ENCODE results near the gene ZNF552.
"Not testable (repeated sequence)": the region's sequence is repeated elsewhere in the genome, so short reads cannot be mapped to it uniquely, and the experiment has no call there.

ZNF552 gene

GRCh38 chr19:57814505-57815246, at the start of gene ZNF552:
ZNF552 (minus strand) TSS chr19:57814913; CDS start chr19:57814743, 170 bp downstream.
- peak; percentile 68 for DNase-seq

GRCh38 chr19:57862351-57862750, 47.6 kb upstream of the ZNF552 start:
- not testable (repeated sequence) for DNase-seq

GRCh38 chr19:57854117-57854516, 39.4 kb upstream of the ZNF552 start:
- DNase-seq, result not testable (repeated sequence)

GRCh38 chr19:57851812-57852603, 37.3 kb upstream of the ZNF552 start:
- not testable (repeated sequence) for DNase-seq

- DNase-seq, result no peak
Measured at GRCh38 chr19:57850553-57851017, 35.9 kb upstream of the ZNF552 start.

- peak; percentile 77 for DNase-seq
Measured at GRCh38 chr19:57849666-57850473, 35.2 kb upstream of the ZNF552 start, which contains the start of gene ZNF587. ZNF587 (plus strand) TSS chr19:57849859; CDS start chr19:57850039, 180 bp downstream.

- not testable (repeated sequence) for DNase-seq
Measured at GRCh38 chr19:57849162-57849665, 34.5 kb upstream of the ZNF552 start.

- DNase-seq, result not testable (repeated sequence)
Measured at GRCh38 chr19:57847164-57847563, 32.5 kb upstream of the ZNF552 start.

GRCh38 chr19:57841122-57841763, 26.5 kb upstream of the ZNF552 start:
- DNase-seq, result no peak

- DNase-seq, result not testable (repeated sequence)
Measured at GRCh38 chr19:57838622-57839191, 24.0 kb upstream of the ZNF552 start.

GRCh38 chr19:57836991-57837390, 22.3 kb upstream of the ZNF552 start:
- not testable (repeated sequence) for DNase-seq

GRCh38 chr19:57830071-57830602, 15.4 kb upstream of the ZNF552 start, which contains the start of gene ZNF587B:
ZNF587B (plus strand) TSS chr19:57830299; CDS start chr19:57830529, 230 bp downstream.
- peak; percentile 15 for DNase-seq

GRCh38 chr19:57829316-57829715, 14.6 kb upstream of the ZNF552 start:
- no peak for DNase-seq

GRCh38 chr19:57825511-57825910, 10.8 kb upstream of the ZNF552 start:
- no peak for DNase-seq

- DNase-seq, result not testable (repeated sequence)
Measured at GRCh38 chr19:57823608-57824007, 8.9 kb upstream of the ZNF552 start.

GRCh38 chr19:57823155-57823554, 8.4 kb upstream of the ZNF552 start:
- not testable (repeated sequence) for DNase-seq

- not testable (repeated sequence) for DNase-seq
Measured at GRCh38 chr19:57821501-57821900, 6.8 kb upstream of the ZNF552 start.

GRCh38 chr19:57821095-57821494, 6.4 kb upstream of the ZNF552 start:
- DNase-seq, result not testable (repeated sequence)

- DNase-seq, result no peak
Measured at GRCh38 chr19:57820599-57820998, 5.9 kb upstream of the ZNF552 start.

GRCh38 chr19:57819475-57820148, 4.9 kb upstream of the ZNF552 start:
- DNase-seq, result peak; percentile 77

GRCh38 chr19:57818378-57818777, 3.7 kb upstream of the ZNF552 start:
- no peak for DNase-seq
